Uterus (tissue), 4 donors: ENCODE data around the gene SNTG2. TPM values are rescaled to one million over a fixed set of nuclear protein-coding genes. Genes with fewer than 3 reads are reported as not detected.

Experiments
- DNase-seq, 2 donors: peaks; one replicate each; pipeline ENCODE4 v3.0.0-alpha.2; 2019 to 2020
- H3K27ac ChIP-seq, 2 donors: fragments of 200-600 bp; sonication (generic); 1 replicate in 1 of 2; 2 replicates in 1 of 2; pipeline ENCODE4 v1.5.1; 2016 to 2018
- H3K27me3 ChIP-seq, 2 donors: fragments of 200-600 bp; sonication (generic); one replicate each; pipeline ENCODE4 v1.5.1; 2018 to 2019; ENCODE audit warnings: control low read depth in 1 of 2
- H3K36me3 ChIP-seq, 2 donors: fragments of 200-600 bp; sonication (generic); one replicate each; pipeline ENCODE4 v1.5.1; 2019; ENCODE audit warnings: control low read depth in 1 of 2
- H3K4me1 ChIP-seq, 2 donors: fragments of 200-600 bp; sonication (generic); one replicate each; pipeline ENCODE4 v1.5.1; 2018 to 2019; ENCODE audit warnings: control low read depth in 1 of 2
- H3K4me3 ChIP-seq, 2 donors: fragments of 200-600 bp; sonication (generic); 1 replicate in 1 of 2; 2 replicates in 1 of 2; pipeline ENCODE4 v1.5.1; 2018 to 2019; ENCODE audit warnings: mild to moderate bottlenecking in 1 of 2
- H3K9me3 ChIP-seq, 2 donors: fragments of 200-600 bp; sonication (generic); one replicate each; pipeline ENCODE4 v1.5.1; 2019; ENCODE audit warnings: control low read depth in 1 of 2
- POLR2A ChIP-seq, 2 donors: fragments of 450-650 bp; IDR thresholded peaks; one replicate each; pipeline ENCODE4 v1.6.1; 2016; ENCODE audit warnings: antibody characterized with exemption in 2 of 2, mild to moderate bottlenecking in 1 of 2, moderate library complexity in 1 of 2
- intact Hi-C: fragments of 100-400 bp; cut with DNase I; formaldehyde crosslinking; loops from one replicate; pipeline ENCODE4 v1.15.1; 2023; ENCODE audit warnings: low total_unique reads
- total RNA-seq, 4 donors: library from RNA; depleted of rRNA in 3 of 4; stranded (reverse); fragments of >200 nt in 3 of 4; gene quantifications; one replicate each; pipeline versions ENCODE4 v1.1.0 to v1.2.4, GENCODE V29; 2014 to 2023
- TF ChIP-seq, protein P1 (sequence below), 4 experiments: fragments of 200-600 bp in 2 of 4; fragments of 450-650 bp in 2 of 4; sonication (generic) in 2 of 4; IDR thresholded peaks; one replicate each; pipeline ENCODE4 v1.5.1; 2016 to 2019; ENCODE audit warnings: antibody characterized with exemption in 4 of 4, mild to moderate bottlenecking in 2 of 4, moderate library complexity in 1 of 4
- donor health status: DM: yes; HTN: yes; CAD: no.

SNTG2 gene
- total RNA-seq, 4 donors from 2014 or later, result 3.2 to 46.2 (median 31.4) TPM

DNA sequence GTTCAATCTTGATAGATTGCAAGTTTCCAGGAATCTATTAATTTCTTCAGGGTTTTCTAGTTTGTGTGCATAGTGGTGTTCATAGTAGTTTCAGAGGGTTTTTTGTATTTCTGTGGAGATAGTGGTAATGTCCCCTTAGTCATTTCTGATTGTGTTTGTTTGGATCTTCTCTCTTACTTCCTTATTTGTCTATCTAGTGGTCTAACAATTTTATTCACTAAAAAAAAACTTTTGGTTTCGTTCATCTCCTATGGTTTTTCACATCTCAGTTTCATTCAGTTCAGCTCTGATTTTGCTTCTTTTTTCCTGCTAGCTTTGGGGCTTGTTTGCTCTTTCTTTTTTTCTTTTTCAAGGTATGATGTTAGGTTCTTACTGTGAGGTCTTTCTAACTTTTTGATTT is 94.5 kb downstream of the SNTG2 start:
- Histone ChIP-seq H3K27me3 (no peaks in the 10 kb centered on the region), H3K9me3 (no peaks in the 10 kb centered on the region), H3K36me3 (no peaks in the 10 kb centered on the region), H3K27ac (no peak overlapping the region), H3K4me1 (no peaks in the 10 kb centered on the region), H3K4me3 (no peak overlapping the region)
- intact Hi-C loops, result no loop called here
- DNase-seq, result no peak
- TF ChIP-seq, protein P1, sequence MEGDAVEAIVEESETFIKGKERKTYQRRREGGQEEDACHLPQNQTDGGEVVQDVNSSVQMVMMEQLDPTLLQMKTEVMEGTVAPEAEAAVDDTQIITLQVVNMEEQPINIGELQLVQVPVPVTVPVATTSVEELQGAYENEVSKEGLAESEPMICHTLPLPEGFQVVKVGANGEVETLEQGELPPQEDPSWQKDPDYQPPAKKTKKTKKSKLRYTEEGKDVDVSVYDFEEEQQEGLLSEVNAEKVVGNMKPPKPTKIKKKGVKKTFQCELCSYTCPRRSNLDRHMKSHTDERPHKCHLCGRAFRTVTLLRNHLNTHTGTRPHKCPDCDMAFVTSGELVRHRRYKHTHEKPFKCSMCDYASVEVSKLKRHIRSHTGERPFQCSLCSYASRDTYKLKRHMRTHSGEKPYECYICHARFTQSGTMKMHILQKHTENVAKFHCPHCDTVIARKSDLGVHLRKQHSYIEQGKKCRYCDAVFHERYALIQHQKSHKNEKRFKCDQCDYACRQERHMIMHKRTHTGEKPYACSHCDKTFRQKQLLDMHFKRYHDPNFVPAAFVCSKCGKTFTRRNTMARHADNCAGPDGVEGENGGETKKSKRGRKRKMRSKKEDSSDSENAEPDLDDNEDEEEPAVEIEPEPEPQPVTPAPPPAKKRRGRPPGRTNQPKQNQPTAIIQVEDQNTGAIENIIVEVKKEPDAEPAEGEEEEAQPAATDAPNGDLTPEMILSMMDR (IDR thresholded peaks at IDR 0.05), result no peak
- TF ChIP-seq POLR2A (IDR thresholded peaks at IDR 0.05), result no peak

DNA sequence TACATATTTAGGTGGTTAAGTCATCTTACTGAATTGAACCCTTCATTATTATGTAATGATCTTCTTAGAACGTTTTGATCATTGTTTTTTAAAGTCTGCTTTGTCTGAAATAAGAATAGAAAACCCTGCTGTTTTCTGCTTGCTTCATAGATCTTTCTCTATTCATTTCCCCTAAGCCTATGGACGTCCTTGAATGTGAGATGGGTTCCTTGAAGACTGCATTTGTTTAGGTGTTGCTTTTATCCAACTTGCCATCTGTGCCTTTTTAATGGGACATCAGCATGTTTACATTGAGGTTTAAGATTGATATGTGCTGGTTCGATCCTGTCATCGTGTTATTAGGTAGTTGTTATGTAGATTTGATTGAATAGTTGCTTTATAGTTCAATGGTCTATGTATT is 95.4 kb downstream of the SNTG2 start:
- intact Hi-C loops, result no loop called here
- no peak for DNase-seq
- H3K4me1 ChIP-seq, result no peaks in the 10 kb centered on the region
- no peaks in the 10 kb centered on the region for H3K27me3 ChIP-seq
- no peak overlapping the region for H3K4me3 ChIP-seq
- no peak for TF ChIP-seq POLR2A (IDR thresholded peaks at IDR 0.05)
- TF ChIP-seq, protein P1 (IDR thresholded peaks at IDR 0.05), result no peak
- no peaks in the 10 kb centered on the region for H3K9me3 ChIP-seq
- no peaks in the 10 kb centered on the region for H3K36me3 ChIP-seq
- H3K27ac ChIP-seq, result no peak overlapping the region

DNA sequence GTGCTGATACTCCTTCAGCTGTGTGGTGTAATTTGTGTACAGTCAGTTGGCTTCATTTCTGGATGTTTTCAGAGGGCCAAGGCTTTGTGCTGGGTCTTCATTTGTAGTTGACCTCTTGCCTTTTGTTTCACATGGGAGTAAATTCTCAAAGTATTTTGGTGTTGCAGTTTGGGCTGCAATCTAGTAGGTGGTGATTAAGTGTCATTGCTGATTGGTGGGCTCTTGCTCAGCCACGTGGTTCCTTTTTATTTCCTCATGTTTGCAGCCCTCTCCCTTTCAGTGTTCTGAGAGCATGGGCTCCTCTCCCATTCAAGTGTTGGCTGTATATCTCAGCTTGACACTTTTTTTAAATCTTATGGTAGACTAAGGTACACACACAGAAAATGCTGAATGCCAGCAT is 96.8 kb downstream of the SNTG2 start:
- Histone ChIP-seq H3K27ac (no peak overlapping the region), H3K9me3 (no peaks in the 10 kb centered on the region), H3K27me3 (no peaks in the 10 kb centered on the region), H3K4me3 (no peak overlapping the region), H3K36me3 (no peaks in the 10 kb centered on the region), H3K4me1 (no peaks in the 10 kb centered on the region)
- DNase-seq, result no peak
- intact Hi-C loops, result no loop called here
- TF ChIP-seq, protein P1 (IDR thresholded peaks at IDR 0.05), result no peak
- TF ChIP-seq POLR2A (IDR thresholded peaks at IDR 0.05), result no peak

DNA sequence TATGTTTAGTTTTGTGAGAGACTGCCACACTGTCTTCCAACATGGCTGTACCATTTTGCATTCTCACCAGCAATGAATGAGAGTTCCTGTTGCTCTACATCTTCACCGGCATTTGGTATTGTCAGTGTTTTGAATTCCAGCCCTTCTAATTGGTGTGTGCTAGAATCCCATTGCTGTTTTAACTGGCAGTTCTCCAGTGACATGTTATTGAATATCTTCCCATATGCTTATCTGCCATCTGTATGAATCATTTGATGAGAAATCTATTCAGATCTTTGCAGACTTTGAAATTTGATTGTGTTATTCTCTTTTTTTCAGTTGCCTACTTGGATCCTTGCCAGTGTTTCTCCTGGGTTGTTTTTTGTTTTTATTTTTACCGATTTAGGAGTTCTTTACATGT is 99.0 kb downstream of the SNTG2 start:
- no peak for DNase-seq
- H3K27me3 ChIP-seq, result no peaks in the 10 kb centered on the region
- no peak overlapping the region for H3K4me3 ChIP-seq
- no peaks in the 10 kb centered on the region for H3K4me1 ChIP-seq
- no peaks in the 10 kb centered on the region for H3K36me3 ChIP-seq
- intact Hi-C loops, result no loop called here
- no peaks in the 10 kb centered on the region for H3K9me3 ChIP-seq
- H3K27ac ChIP-seq, result no peak overlapping the region
- TF ChIP-seq, protein P1 (IDR thresholded peaks at IDR 0.05), result no peak
- TF ChIP-seq POLR2A (IDR thresholded peaks at IDR 0.05), result no peak

DNA sequence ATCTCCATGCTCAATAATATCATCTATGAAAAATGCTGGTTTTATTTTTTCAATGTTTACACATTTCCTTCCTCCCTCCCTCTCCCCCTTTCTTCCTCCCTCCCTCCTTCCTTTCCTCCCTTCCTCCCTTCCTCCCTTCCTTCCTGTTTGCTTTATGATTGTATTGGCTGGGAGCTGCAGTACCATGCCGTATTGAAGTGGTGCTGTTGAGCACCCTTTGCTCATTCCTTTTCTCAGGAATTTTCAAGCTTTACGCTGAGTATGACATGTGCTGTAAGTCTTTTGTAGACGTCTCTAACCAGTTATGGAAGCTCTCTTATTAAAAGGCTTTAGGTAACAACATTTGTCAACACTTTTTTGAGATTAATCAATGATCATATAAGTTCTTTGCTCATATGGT is 100.4 kb downstream of the SNTG2 start:
- Histone ChIP-seq H3K27me3 (no peaks in the 10 kb centered on the region), H3K27ac (no peak overlapping the region), H3K9me3 (no peaks in the 10 kb centered on the region), H3K4me1 (no peaks in the 10 kb centered on the region), H3K4me3 (no peak overlapping the region), H3K36me3 (no peaks in the 10 kb centered on the region)
- intact Hi-C loops, result no loop called here
- TF ChIP-seq, protein P1 (IDR thresholded peaks at IDR 0.05), result no peak
- no peak for TF ChIP-seq POLR2A (IDR thresholded peaks at IDR 0.05)
- DNase-seq, result no peak
